Tracheal epithelial cell (primary cell): ENCODE data around the gene RPL10. TPM values are rescaled to one million over a fixed set of nuclear protein-coding genes. Genes with fewer than 3 reads are reported as not detected.

Experiments
- total RNA-seq: library from RNA; depleted of rRNA; stranded (reverse); fragments of >200 nt; gene quantifications from 2 replicates; pipeline ENCODE4 v1.2.1, GENCODE V29; 2014

The RPL10 gene
- total RNA-seq, result 5,235 and 8,047 TPM in 2 replicates

GRCh38 chrX:154397888-154398667 is at the start of gene RPL10:
TSS of gene RPL10 (plus strand) at chrX:154398377. CDS start at chrX:154398520, 143 bp downstream.

GRCh38 chrX:154374313-154375155 is 23.6 kb upstream of the RPL10 start, which contains the start of gene FLNA:
TSS of gene FLNA (minus strand) at chrX:154374634. CDS start at chrX:154371245, 3,389 bp downstream.

GRCh38 chrX:154378799-154379568 is 19.2 kb upstream of the RPL10 start, which contains the start of gene EMD:
TSS of gene EMD (plus strand) at chrX:154379295. CDS start at chrX:154379485, 190 bp downstream.

GRCh38 chrX:154409222-154409871 is 11.2 kb downstream of the RPL10 start, which contains the start of gene DNASE1L1:
TSS of gene DNASE1L1 (minus strand) at chrX:154409254. CDS start at chrX:154405568, 3,686 bp downstream.

GRCh38 chrX:154428176-154429171 is 30.3 kb downstream of the RPL10 start, which contains the start of gene ATP6AP1:
TSS of gene ATP6AP1 (plus strand) at chrX:154428677. CDS start at chrX:154428693, 16 bp downstream.

GRCh38 chrX:154436983-154437752 is 39.0 kb downstream of the RPL10 start, which contains the start of gene GDI1:
TSS of gene GDI1 (plus strand) at chrX:154437154. CDS start at chrX:154437255, 101 bp downstream.

GRCh38 chrX:154443992-154444754 is 46.0 kb downstream of the RPL10 start, which contains the start of gene FAM50A:
TSS of gene FAM50A (plus strand) at chrX:154444141. CDS start at chrX:154444236, 95 bp downstream.

Other genes with a start within 250 kb of the RPL10 start
- not detected in 2 replicates for gene OPN1MW, start 215.8 kb upstream of the RPL10 start, total RNA-seq
- gene OPN1MW2, start 178.6 kb upstream of the RPL10 start, total RNA-seq, result not detected in 2 replicates
- gene OPN1MW3, start 140.8 kb upstream of the RPL10 start, total RNA-seq, result not detected in 2 replicates
- gene TEX28, start 103.3 kb upstream of the RPL10 start, total RNA-seq, result not detected in 2 replicates
- not detected in 2 replicates for gene TKTL1, start 102.6 kb upstream of the RPL10 start, total RNA-seq
- 796 and 1,439 TPM in 2 replicates for gene FLNA, start 23.7 kb upstream of the RPL10 start, total RNA-seq
- gene EMD, start 19.1 kb upstream of the RPL10 start, total RNA-seq, result 17.3 and 17.4 TPM in 2 replicates
- 65.8 and 69.7 TPM in 2 replicates for gene DNASE1L1, start 10.9 kb downstream of the RPL10 start, total RNA-seq
- 23.7 and 27.0 TPM in 2 replicates for gene TAFAZZIN, start 13.2 kb downstream of the RPL10 start, total RNA-seq
- 69.6 and 81.0 TPM in 2 replicates for gene ATP6AP1, start 30.3 kb downstream of the RPL10 start, total RNA-seq
- 38.8 and 56.4 TPM in 2 replicates for gene GDI1, start 38.8 kb downstream of the RPL10 start, total RNA-seq
- 44.1 and 60.5 TPM in 2 replicates for gene FAM50A, start 45.8 kb downstream of the RPL10 start, total RNA-seq
- 11.3 TPM in 2 replicates for gene PLXNA3, start 59.9 kb downstream of the RPL10 start, total RNA-seq
- 16.8 and 34.5 TPM in 2 replicates for gene LAGE3, start 80.9 kb downstream of the RPL10 start, total RNA-seq
- gene UBL4A, start 88.2 kb downstream of the RPL10 start, total RNA-seq, result 56.6 and 82.7 TPM in 2 replicates
- 20.5 and 22.4 TPM in 2 replicates for gene SLC10A3, start 92.3 kb downstream of the RPL10 start, total RNA-seq
- 31.1 and 36.1 TPM in 2 replicates for gene FAM3A, start 117.9 kb downstream of the RPL10 start, total RNA-seq
- 23.9 and 49.9 TPM in 2 replicates for gene G6PD, start 148.5 kb downstream of the RPL10 start, total RNA-seq
- 11.7 and 11.8 TPM in 2 replicates for gene IKBKG, start 149.2 kb downstream of the RPL10 start, total RNA-seq
- not detected in 2 replicates for gene CTAG1A, start 186.8 kb downstream of the RPL10 start, total RNA-seq
- not detected in 2 replicates for gene CTAG1B, start 220.9 kb downstream of the RPL10 start, total RNA-seq